NT2/D1 (cell line): ENCODE measurements around the gene TPCN1.

Experiments
- DNase-seq: peaks from one replicate; pipeline ENCODE4 v3.0.0-alpha.2; 2011; ENCODE audit warnings: low read depth, low spot score
- H3K27me3 ChIP-seq: 2 replicates; pipeline ENCODE4 v1.6.0; 2011; ENCODE audit warnings: mild to moderate bottlenecking; ENCODE audit not compliant: insufficient read length, insufficient read depth
- H3K36me3 ChIP-seq: 2 replicates; pipeline ENCODE4 v1.6.1; 2011; ENCODE audit warnings: mild to moderate bottlenecking, low read length, mixed read lengths; ENCODE audit not compliant: insufficient read depth, insufficient read length
- H3K4me1 ChIP-seq: 2 replicates; pipeline ENCODE4 v1.5.1; 2011; ENCODE audit not compliant: insufficient read depth, insufficient read length
- H3K4me3 ChIP-seq: 2 replicates; pipeline ENCODE4 v1.5.1; 2011; ENCODE audit warnings: low read depth; ENCODE audit not compliant: insufficient read length
- H3K9ac ChIP-seq: 2 replicates; pipeline ENCODE4 v1.6.0; 2011; ENCODE audit warnings: low read depth; ENCODE audit not compliant: insufficient read length
- H3K9me3 ChIP-seq: 2 replicates; pipeline ENCODE4 v1.5.1; 2011; ENCODE audit warnings: mild to moderate bottlenecking, low read length; ENCODE audit not compliant: insufficient read depth
- SUZ12 ChIP-seq: IDR thresholded peaks from 2 replicates; pipeline ENCODE4 v1.6.1; 2011; ENCODE audit not compliant: insufficient read length, insufficient read depth; ENCODE audit errors: extremely low read depth
- YY1 ChIP-seq: IDR thresholded peaks from 2 replicates; pipeline ENCODE4 v1.6.1; 2011; ENCODE audit not compliant: insufficient read length, insufficient read depth
- ZNF274 ChIP-seq: IDR thresholded peaks from 2 replicates; pipeline ENCODE4 v1.6.1; 2011; ENCODE audit warnings: mild to moderate bottlenecking, low read depth, low read length

Gene TPCN1

GRCh38 chr12:113316155-113316554, 94.9 kb downstream of the TPCN1 start:
- H3K9ac ChIP-seq = no peak overlapping the region
- DNase-seq = no peak
- peaks cover 54% of the 10 kb centered on the region for H3K36me3 ChIP-seq
- H3K9me3 ChIP-seq = no peaks in the 10 kb centered on the region
- H3K4me3 ChIP-seq = no peak overlapping the region
- H3K27me3 ChIP-seq = no peaks in the 10 kb centered on the region
- TF ChIP-seq SUZ12 (no peak), YY1 (no peak), ZNF274 (no peak)
- peaks cover 11% of the 10 kb centered on the region for H3K4me1 ChIP-seq

GRCh38 chr12:113317122-113317521, 95.9 kb downstream of the TPCN1 start:
- H3K36me3 ChIP-seq = peaks cover 55% of the 10 kb centered on the region
- TF ChIP-seq YY1 (no peak), ZNF274 (no peak), SUZ12 (no peak)
- DNase-seq = no peak
- H3K27me3 ChIP-seq = no peaks in the 10 kb centered on the region
- no peaks in the 10 kb centered on the region for H3K9me3 ChIP-seq
- H3K4me3 ChIP-seq = no peak overlapping the region
- H3K9ac ChIP-seq = no peak overlapping the region
- H3K4me1 ChIP-seq = peaks cover 11% of the 10 kb centered on the region

- no peak for DNase-seq
- Histone ChIP-seq H3K4me1 (peaks cover 11% of the 10 kb centered on the region), H3K9me3 (no peaks in the 10 kb centered on the region), H3K4me3 (no peak overlapping the region), H3K27me3 (no peaks in the 10 kb centered on the region), H3K9ac (no peak overlapping the region), H3K36me3 (peaks cover 55% of the 10 kb centered on the region)
- no peak for TF ChIP-seq ZNF274
- no peak for TF ChIP-seq SUZ12
- TF ChIP-seq YY1 = no peak
Measured at GRCh38 chr12:113318046-113318656, 96.9 kb downstream of the TPCN1 start.

- TF ChIP-seq YY1 (no peak), SUZ12 (no peak), ZNF274 (no peak)
- no peak for DNase-seq
- Histone ChIP-seq H3K36me3 (peaks cover 53% of the 10 kb centered on the region), H3K9ac (no peak overlapping the region), H3K9me3 (no peaks in the 10 kb centered on the region), H3K4me3 (no peak overlapping the region), H3K4me1 (peaks cover 11% of the 10 kb centered on the region), H3K27me3 (no peaks in the 10 kb centered on the region)
Measured at GRCh38 chr12:113318900-113319628, 97.8 kb downstream of the TPCN1 start.

GRCh38 chr12:113320401-113320800, 99.1 kb downstream of the TPCN1 start:
- TF ChIP-seq SUZ12 = no peak
- no peak for TF ChIP-seq YY1
- Histone ChIP-seq H3K36me3 (peaks cover 40% of the 10 kb centered on the region), H3K27me3 (no peaks in the 10 kb centered on the region), H3K4me3 (no peak overlapping the region), H3K4me1 (peaks cover 11% of the 10 kb centered on the region), H3K9me3 (no peaks in the 10 kb centered on the region), H3K9ac (no peak overlapping the region)
- DNase-seq = no peak

GRCh38 chr12:113322343-113322742, 101.1 kb downstream of the TPCN1 start:
- Histone ChIP-seq H3K36me3 (peaks cover 28% of the 10 kb centered on the region), H3K4me3 (no peak overlapping the region), H3K9me3 (no peaks in the 10 kb centered on the region), H3K27me3 (no peaks in the 10 kb centered on the region), H3K9ac (no peak overlapping the region), H3K4me1 (peaks cover 11% of the 10 kb centered on the region)
- no peak for DNase-seq
- no peak for TF ChIP-seq ZNF274
- no peak for TF ChIP-seq SUZ12
- TF ChIP-seq YY1 = no peak

- peaks cover 22% of the 10 kb centered on the region for H3K36me3 ChIP-seq
- no peak overlapping the region for H3K9ac ChIP-seq
- no peak for TF ChIP-seq YY1
- no peak for TF ChIP-seq SUZ12
- TF ChIP-seq ZNF274 = no peak
- H3K4me3 ChIP-seq = no peak overlapping the region
- H3K27me3 ChIP-seq = no peaks in the 10 kb centered on the region
- H3K9me3 ChIP-seq = no peaks in the 10 kb centered on the region
- no peaks in the 10 kb centered on the region for H3K4me1 ChIP-seq
- no peak for DNase-seq
Measured at GRCh38 chr12:113325916-113326315, 104.7 kb downstream of the TPCN1 start.
